Karpas-422 (cell line): ENCODE results near the gene L3MBTL4. TPM values are rescaled to one million over a fixed set of nuclear protein-coding genes. Genes with fewer than 3 reads are reported as not detected.

Experiments used
- DNase-seq: peaks from one replicate; pipeline ENCODE4 v3.0.0-alpha.2; 2015
- H2AFZ ChIP-seq: fragments of 200-600 bp; sonication (generic); 2 replicates; pipeline ENCODE4 v1.6.1; 2014; ENCODE audit warnings: antibody characterized with exemption, low read length, mixed read lengths
- H3K27ac ChIP-seq: fragments of 200-600 bp; sonication (generic); 2 replicates; pipeline ENCODE4 v1.5.1; 2014; ENCODE audit warnings: mild to moderate bottlenecking, low read length, moderate library complexity
- H3K27me3 ChIP-seq: fragments of 200-600 bp; sonication (generic); 2 replicates; pipeline ENCODE4 v1.6.1; 2014; ENCODE audit warnings: low read length, mixed read lengths
- H3K36me3 ChIP-seq: fragments of 200-600 bp; sonication (generic); 2 replicates; pipeline ENCODE4 v1.6.1; 2014; ENCODE audit warnings: low read length, mixed read lengths; ENCODE audit not compliant: insufficient read depth
- H3K4me1 ChIP-seq: fragments of 200-600 bp; sonication (generic); 2 replicates; pipeline ENCODE4 v1.6.1; 2014; ENCODE audit warnings: mild to moderate bottlenecking, low read length, mixed read lengths
- H3K4me2 ChIP-seq: fragments of 200-600 bp; sonication (generic); 2 replicates; pipeline ENCODE4 v1.6.1; 2014; ENCODE audit warnings: low read length, low read depth, mild to moderate bottlenecking; ENCODE audit not compliant: poor library complexity, severe bottlenecking
- H3K4me3 ChIP-seq: fragments of 200-600 bp; sonication (generic); 2 replicates; pipeline ENCODE4 v1.5.1; 2014; ENCODE audit warnings: mild to moderate bottlenecking, antibody characterized with exemption, low read length, mixed read lengths
- H3K79me2 ChIP-seq: fragments of 200-600 bp; sonication (generic); 2 replicates; pipeline ENCODE4 v1.6.1; 2014; ENCODE audit warnings: mild to moderate bottlenecking, low read length, mixed read lengths
- H3K9ac ChIP-seq: fragments of 200-600 bp; sonication (generic); 2 replicates; pipeline ENCODE4 v1.6.0; 2014; ENCODE audit warnings: low read length
- H3K9me2 ChIP-seq: fragments of 200-600 bp; sonication (generic), shearing (Covaris generic); replicated peaks from 2 replicates; pipeline ENCODE4 v1.6.0; 2014; ENCODE audit warnings: mild to moderate bottlenecking, low read length, moderate library complexity; ENCODE audit not compliant: insufficient read depth
- H3K9me3 ChIP-seq: fragments of 300-700, 200-600 bp; sonication (generic); 2 replicates; pipeline ENCODE4 v1.6.1; 2014; ENCODE audit warnings: low read length, mixed read lengths
- H4K20me1 ChIP-seq: fragments of 200-600 bp; sonication (generic); 2 replicates; pipeline ENCODE4 v1.6.1; 2014; ENCODE audit warnings: mild to moderate bottlenecking, antibody characterized with exemption, low read length, low read depth; ENCODE audit not compliant: insufficient read depth
- total RNA-seq: library from RNA; depleted of rRNA; stranded (reverse); fragments of >200 nt; shearing (Covaris generic); gene quantifications from 2 replicates; pipeline ENCODE4 v1.2.3, GENCODE V29; 2014; ENCODE audit warnings: low replicate concordance

L3MBTL4 gene
- total RNA-seq, 1 experiment from 2014 or later: 15.2 TPM

GRCh38 chr18:6341709-6342108 is 73.0 kb downstream of the L3MBTL4 start:
- Histone ChIP-seq H3K36me3 (no peaks in the 10 kb centered on the region), H3K27me3 (no peaks in the 10 kb centered on the region), H2AFZ (no peak overlapping the region), H3K9ac (no peak overlapping the region), H4K20me1 (no peaks in the 10 kb centered on the region), H3K4me1 (no peaks in the 10 kb centered on the region), H3K4me3 (no peak overlapping the region), H3K4me2 (no peak overlapping the region), H3K9me2 (0 out of 2 replicates have a peak, but pooled peaks cover 3% of the 10 kb centered on the region), H3K9me3 (no peaks in the 10 kb centered on the region), H3K79me2 (no peaks in the 10 kb centered on the region), H3K27ac (no peak overlapping the region)
- no peak for DNase-seq

GRCh38 chr18:6341303-6341702 is 73.4 kb downstream of the L3MBTL4 start:
- Histone ChIP-seq H3K27me3 (no peaks in the 10 kb centered on the region), H4K20me1 (no peaks in the 10 kb centered on the region), H3K79me2 (no peaks in the 10 kb centered on the region), H3K9me3 (no peaks in the 10 kb centered on the region), H3K27ac (no peak overlapping the region), H3K9me2 (0 out of 2 replicates have a peak, but pooled peaks cover 3% of the 10 kb centered on the region), H3K36me3 (no peaks in the 10 kb centered on the region), H2AFZ (no peak overlapping the region), H3K4me3 (no peak overlapping the region), H3K4me1 (no peaks in the 10 kb centered on the region), H3K9ac (no peak overlapping the region), H3K4me2 (no peak overlapping the region)
- no peak for DNase-seq

- Histone ChIP-seq H4K20me1 (no peaks in the 10 kb centered on the region), H3K4me3 (no peak overlapping the region), H3K9me2 (0 out of 2 replicates have a peak, but pooled peaks cover 3% of the 10 kb centered on the region), H3K4me1 (no peaks in the 10 kb centered on the region), H3K36me3 (no peaks in the 10 kb centered on the region), H3K79me2 (no peaks in the 10 kb centered on the region), H2AFZ (no peak overlapping the region), H3K27ac (no peak overlapping the region), H3K4me2 (no peak overlapping the region), H3K9ac (no peak overlapping the region), H3K27me3 (no peaks in the 10 kb centered on the region), H3K9me3 (no peaks in the 10 kb centered on the region)
- DNase-seq: no peak
Measured at GRCh38 chr18:6340121-6340520, 74.6 kb downstream of the L3MBTL4 start.

- no peaks in the 10 kb centered on the region for H3K9me3 ChIP-seq
- H4K20me1 ChIP-seq: no peaks in the 10 kb centered on the region
- H3K27ac ChIP-seq: no peak overlapping the region
- H2AFZ ChIP-seq: no peak overlapping the region
- H3K9me2 ChIP-seq: 0 out of 2 replicates have a peak, but pooled peaks cover 3% of the 10 kb centered on the region
- no peaks in the 10 kb centered on the region for H3K79me2 ChIP-seq
- no peaks in the 10 kb centered on the region for H3K36me3 ChIP-seq
- H3K4me2 ChIP-seq: no peak overlapping the region
- no peaks in the 10 kb centered on the region for H3K4me1 ChIP-seq
- H3K9ac ChIP-seq: no peak overlapping the region
- DNase-seq: no peak
- H3K4me3 ChIP-seq: no peak overlapping the region
- no peaks in the 10 kb centered on the region for H3K27me3 ChIP-seq
Measured at GRCh38 chr18:6336239-6336638, 78.5 kb downstream of the L3MBTL4 start.

- no peaks in the 10 kb centered on the region for H4K20me1 ChIP-seq
- H3K9me3 ChIP-seq: no peaks in the 10 kb centered on the region
- 0 out of 2 replicates have a peak, but pooled peaks cover 3% of the 10 kb centered on the region for H3K9me2 ChIP-seq
- H3K4me1 ChIP-seq: no peaks in the 10 kb centered on the region
- no peaks in the 10 kb centered on the region for H3K36me3 ChIP-seq
- H3K4me3 ChIP-seq: no peak overlapping the region
- no peak overlapping the region for H3K27ac ChIP-seq
- H2AFZ ChIP-seq: no peak overlapping the region
- H3K4me2 ChIP-seq: no peak overlapping the region
- H3K79me2 ChIP-seq: no peaks in the 10 kb centered on the region
- H3K9ac ChIP-seq: no peak overlapping the region
- DNase-seq: no peak
- no peaks in the 10 kb centered on the region for H3K27me3 ChIP-seq
Measured at GRCh38 chr18:6333981-6334380, 80.7 kb downstream of the L3MBTL4 start.

GRCh38 chr18:6331872-6332271 is 82.8 kb downstream of the L3MBTL4 start:
- no peaks in the 10 kb centered on the region for H4K20me1 ChIP-seq
- no peak overlapping the region for H2AFZ ChIP-seq
- no peaks in the 10 kb centered on the region for H3K36me3 ChIP-seq
- DNase-seq: no peak
- no peaks in the 10 kb centered on the region for H3K79me2 ChIP-seq
- no peak overlapping the region for H3K9ac ChIP-seq
- H3K27me3 ChIP-seq: no peaks in the 10 kb centered on the region
- no peaks in the 10 kb centered on the region for H3K9me2 ChIP-seq
- no peak overlapping the region for H3K27ac ChIP-seq
- no peaks in the 10 kb centered on the region for H3K9me3 ChIP-seq
- no peak overlapping the region for H3K4me3 ChIP-seq
- H3K4me1 ChIP-seq: no peaks in the 10 kb centered on the region
- no peak overlapping the region for H3K4me2 ChIP-seq

GRCh38 chr18:6330786-6331185 is 83.9 kb downstream of the L3MBTL4 start:
- H3K9me2 ChIP-seq: no peaks in the 10 kb centered on the region
- H3K4me3 ChIP-seq: no peak overlapping the region
- H4K20me1 ChIP-seq: no peaks in the 10 kb centered on the region
- no peak overlapping the region for H3K9ac ChIP-seq
- DNase-seq: no peak
- H3K27ac ChIP-seq: no peak overlapping the region
- H3K4me1 ChIP-seq: no peaks in the 10 kb centered on the region
- no peak overlapping the region for H2AFZ ChIP-seq
- no peaks in the 10 kb centered on the region for H3K36me3 ChIP-seq
- no peak overlapping the region for H3K4me2 ChIP-seq
- H3K79me2 ChIP-seq: no peaks in the 10 kb centered on the region
- no peaks in the 10 kb centered on the region for H3K27me3 ChIP-seq
- H3K9me3 ChIP-seq: no peaks in the 10 kb centered on the region

- no peaks in the 10 kb centered on the region for H3K9me2 ChIP-seq
- H3K4me1 ChIP-seq: no peaks in the 10 kb centered on the region
- no peaks in the 10 kb centered on the region for H3K79me2 ChIP-seq
- H3K4me3 ChIP-seq: no peak overlapping the region
- H3K27me3 ChIP-seq: no peaks in the 10 kb centered on the region
- DNase-seq: no peak
- H3K27ac ChIP-seq: no peak overlapping the region
- no peaks in the 10 kb centered on the region for H3K9me3 ChIP-seq
- no peak overlapping the region for H3K9ac ChIP-seq
- no peak overlapping the region for H3K4me2 ChIP-seq
- no peak overlapping the region for H2AFZ ChIP-seq
- H3K36me3 ChIP-seq: no peaks in the 10 kb centered on the region
- H4K20me1 ChIP-seq: no peaks in the 10 kb centered on the region
Measured at GRCh38 chr18:6328621-6329010, 86.1 kb downstream of the L3MBTL4 start.
